ENCODE measurements around the gene ABLIM2.

Gene ABLIM2

GRCh38 chr4:8147231-8147970, 11.2 kb downstream of the ABLIM2 start:
- TF ChIP-seq CTCF (IDR thresholded peaks at IDR 0.05; ENCODE audit: control insufficient read depth, extremely low read depth, insufficient read depth), result no peak
- DNase-seq (ENCODE audit: low read depth), result no peak
- no peak overlapping the region for H3K4me3 ChIP-seq (ENCODE audit: low read depth, low read length)

- no peak overlapping the region for H3K4me3 ChIP-seq (ENCODE audit: low read depth, low read length)
- TF ChIP-seq CTCF (IDR thresholded peaks at IDR 0.05; ENCODE audit: control insufficient read depth, extremely low read depth, insufficient read depth), result no peak
- no peak for DNase-seq (ENCODE audit: low read depth)
Observed at GRCh38 chr4:8146157-8146556, 12.5 kb downstream of the ABLIM2 start.

- no peak for DNase-seq (ENCODE audit: low read depth)
- H3K4me3 ChIP-seq (ENCODE audit: low read depth, low read length), result no peak overlapping the region
- no peak for TF ChIP-seq CTCF (IDR thresholded peaks at IDR 0.05; ENCODE audit: control insufficient read depth, extremely low read depth, insufficient read depth)
Observed at GRCh38 chr4:8144359-8144758, 14.3 kb downstream of the ABLIM2 start.

GRCh38 chr4:8143392-8144140, 15.0 kb downstream of the ABLIM2 start:
- DNase-seq (ENCODE audit: low read depth), result no peak
- no peak for TF ChIP-seq CTCF (IDR thresholded peaks at IDR 0.05; ENCODE audit: control insufficient read depth, extremely low read depth, insufficient read depth)
- no peak overlapping the region for H3K4me3 ChIP-seq (ENCODE audit: low read depth, low read length)

GRCh38 chr4:8142556-8142955, 16.1 kb downstream of the ABLIM2 start:
- no peak overlapping the region for H3K4me3 ChIP-seq (ENCODE audit: low read depth, low read length)
- no peak for TF ChIP-seq CTCF (IDR thresholded peaks at IDR 0.05; ENCODE audit: control insufficient read depth, extremely low read depth, insufficient read depth)
- DNase-seq (ENCODE audit: low read depth), result no peak

GRCh38 chr4:8141935-8142334, 16.7 kb downstream of the ABLIM2 start:
- H3K4me3 ChIP-seq (ENCODE audit: low read depth, low read length), result no peak overlapping the region
- no peak for DNase-seq (ENCODE audit: low read depth)
- no peak for TF ChIP-seq CTCF (IDR thresholded peaks at IDR 0.05; ENCODE audit: control insufficient read depth, extremely low read depth, insufficient read depth)
